IMR-90 (cell line): Measurements from ENCODE around the gene CIB1. TPM values are rescaled to one million over a fixed set of nuclear protein-coding genes. Genes with fewer than 3 reads are reported as not detected.
A peak's percentile ranks its signal among the peaks of the same experiment; 100 is the strongest.

Source experiments
- ATAC-seq: fragments of 200-7000 bp; cut with Tn5 transposase; 2 replicates; pipeline ENCODE4 v1.9.1; 2020; ENCODE audit warnings: low read depth, mild to moderate bottlenecking, moderate library complexity
- BruUV-seq: library from RNA; stranded (reverse); fragments of 400-500 nt; replicated peaks from 2 replicates; lab custom pipeline; 2021; lab: Mats Ljungman, UMichigan
- CTCF ChIA-PET: fragments of 300-600 bp; formaldehyde crosslinking; extraction: SDS; loops from one replicate; lab custom pipeline; 2021; ENCODE audit warnings: antibody characterized with exemption; lab: Yijun Ruan, JAX
- POLR2A ChIA-PET: fragments of 300-600 bp; sonication (Branson Sonifier 250); formaldehyde crosslinking; loops from one replicate; lab custom pipeline; 2022; ENCODE audit warnings: antibody characterized with exemption; ENCODE audit not compliant: unreplicated experiment; lab: Charles Lee
- DNase-seq: peaks from one replicate; pipeline ENCODE4 v3.0.0; 2013
- H2AFZ ChIP-seq: replicated peaks from 2 replicates; pipeline ENCODE3; 2013; ENCODE audit warnings: low read length, mild to moderate bottlenecking; ENCODE audit not compliant: poor library complexity
- H2AK5ac ChIP-seq: 2 replicates; pipeline ENCODE4 v1.6.1; 2013; ENCODE audit warnings: low read depth, low read length, inconsistent platforms
- H2AK9ac ChIP-seq: replicated peaks from 2 replicates; pipeline ENCODE3; 2013; ENCODE audit warnings: mild to moderate bottlenecking, low read depth, low read length, moderate library complexity; ENCODE audit not compliant: poor library complexity
- H2BK120ac ChIP-seq: 2 replicates; pipeline ENCODE4 v1.6.1; 2013; ENCODE audit warnings: low read depth, low read length, inconsistent platforms
- H2BK15ac ChIP-seq: 3 replicates; pipeline ENCODE4 v1.6.1; 2013; ENCODE audit warnings: low read depth, low read length, inconsistent platforms
- H2BK20ac ChIP-seq: 2 replicates; pipeline ENCODE4 v1.6.1; 2013; ENCODE audit warnings: low read depth, mild to moderate bottlenecking, inconsistent platforms, low read length, moderate library complexity
- H2BK5ac ChIP-seq: 2 replicates; pipeline ENCODE4 v1.6.1; 2013; ENCODE audit warnings: mild to moderate bottlenecking, low read depth, low read length, inconsistent platforms; ENCODE audit not compliant: poor library complexity, severe bottlenecking
- H3K14ac ChIP-seq: replicated peaks from 2 replicates; pipeline ENCODE4 v1.6.1; 2013; ENCODE audit warnings: low read depth, low read length, inconsistent platforms
- H3K18ac ChIP-seq: 2 replicates; pipeline ENCODE4 v1.6.1; 2013; ENCODE audit warnings: low read depth, low read length, control low read depth
- H3K23ac ChIP-seq: 2 replicates; pipeline ENCODE4 v1.6.1; 2013; ENCODE audit warnings: low read depth, low read length, inconsistent platforms
- H3K27ac ChIP-seq: 2 replicates; pipeline ENCODE4 v1.5.1; 2013; ENCODE audit warnings: mild to moderate bottlenecking, control low read depth, low read length; ENCODE audit not compliant: insufficient read depth
- H3K27me3 ChIP-seq: 2 replicates; pipeline ENCODE4 v1.6.1; 2013; ENCODE audit warnings: low read length; ENCODE audit not compliant: control insufficient read depth, insufficient read depth
- H3K36me3 ChIP-seq: 2 replicates; pipeline ENCODE4 v1.6.1; 2013; ENCODE audit warnings: low read length, mixed read lengths; ENCODE audit not compliant: control insufficient read depth, insufficient read depth
- H3K4ac ChIP-seq: 2 replicates; pipeline ENCODE4 v1.6.1; 2013; ENCODE audit warnings: low read depth, low read length, inconsistent platforms
- H3K4me1 ChIP-seq: 2 replicates; pipeline ENCODE4 v1.6.1; 2013; ENCODE audit warnings: low read length, mixed read lengths; ENCODE audit not compliant: control insufficient read depth, insufficient read depth
- H3K4me2 ChIP-seq: 2 replicates; pipeline ENCODE4 v1.6.1; 2013; ENCODE audit warnings: low read depth, mild to moderate bottlenecking, control low read depth, low read length, moderate library complexity
- H3K4me3 ChIP-seq: 2 replicates; pipeline ENCODE4 v1.5.1; 2013; ENCODE audit warnings: low read depth, mild to moderate bottlenecking, control low read depth, low read length, moderate library complexity; ENCODE audit not compliant: insufficient read depth
- H3K56ac ChIP-seq: 2 replicates; pipeline ENCODE4 v1.6.1; 2013; ENCODE audit warnings: low read length, inconsistent platforms; ENCODE audit not compliant: insufficient read depth; ENCODE audit errors: extremely low read depth
- H3K79me1 ChIP-seq, 2 experiments: 2 replicates each; pipeline ENCODE4 v1.6.1; 2013; ENCODE audit warnings: low read length in 2 of 2, inconsistent platforms in 1 of 2, low read depth in 1 of 2
- H3K9ac ChIP-seq: 2 replicates; pipeline ENCODE4 v1.6.1; 2013; ENCODE audit warnings: low read depth, low read length, control low read depth
- H3K9me1 ChIP-seq: 2 replicates; pipeline ENCODE4 v1.6.1; 2013; ENCODE audit warnings: low read length, inconsistent platforms; ENCODE audit not compliant: insufficient read depth
- H3K9me3 ChIP-seq: 2 replicates; pipeline ENCODE4 v1.6.1; 2013; ENCODE audit warnings: low read length; ENCODE audit not compliant: control insufficient read depth, insufficient read depth
- H4K20me1 ChIP-seq: 2 replicates; pipeline ENCODE4 v1.6.1; 2013; ENCODE audit warnings: low read length, inconsistent platforms; ENCODE audit not compliant: insufficient read depth
- H4K5ac ChIP-seq: 2 replicates; pipeline ENCODE4 v1.6.1; 2013; ENCODE audit warnings: mild to moderate bottlenecking, low read depth, low read length, control low read depth
- H4K8ac ChIP-seq, 2 experiments: 2 replicates each; pipeline ENCODE4 v1.6.1; 2013; ENCODE audit warnings: low read depth in 2 of 2, low read length in 2 of 2, control low read depth in 1 of 2, inconsistent platforms in 1 of 2
- H4K91ac ChIP-seq: 2 replicates; pipeline ENCODE4 v1.6.1; 2013; ENCODE audit warnings: low read depth, low read length, inconsistent platforms; ENCODE audit not compliant: insufficient read depth
- CEBPB ChIP-seq: IDR thresholded peaks from 2 replicates; pipeline ENCODE4 v1.6.1; 2012; ENCODE audit warnings: low read depth, low read length, improper control_type of control experiment
- CTCF ChIP-seq: conservative IDR thresholded peaks from 2 replicates; pipeline ENCODE4 v1.5.1; 2012; ENCODE audit warnings: mild to moderate bottlenecking, low read depth, low read length, improper control_type of control experiment
- ELK1 ChIP-seq: fragments of 150-350 bp; IDR thresholded peaks from 2 replicates; pipeline ENCODE4 v1.6.1; 2016; ENCODE audit warnings: low read depth, mild to moderate bottlenecking, low read length, moderate library complexity, borderline replicate concordance
- NFE2L2 ChIP-seq: fragments of 150-350 bp; IDR thresholded peaks from 2 replicates; pipeline ENCODE4 v1.6.1; 2016; ENCODE audit warnings: low read depth, mild to moderate bottlenecking, low read length
- RAD21 ChIP-seq: IDR thresholded peaks from 2 replicates; pipeline ENCODE4 v1.6.1; 2012; ENCODE audit warnings: low read length, improper control_type of control experiment
- RCOR1 ChIP-seq: IDR thresholded peaks from 2 replicates; pipeline ENCODE4 v1.6.1; 2012; ENCODE audit warnings: mild to moderate bottlenecking, low read length, improper control_type of control experiment; ENCODE audit not compliant: insufficient replicate concordance
- RFX5 ChIP-seq: IDR thresholded peaks from 2 replicates; pipeline ENCODE4 v1.8.0; 2012; ENCODE audit warnings: low read depth, mild to moderate bottlenecking, low read length, moderate library complexity
- SMC3 ChIP-seq: fragments of 150-350 bp; IDR thresholded peaks from 2 replicates; pipeline ENCODE4 v1.6.1; 2016; ENCODE audit warnings: low read depth, mild to moderate bottlenecking, antibody characterized with exemption, low read length, moderate library complexity
- USF2 ChIP-seq: fragments of 150-350 bp; IDR thresholded peaks from 2 replicates; pipeline ENCODE4 v1.6.1; 2017; ENCODE audit warnings: mild to moderate bottlenecking, antibody characterized with exemption, low read length, low read depth
- WGBS, 2 experiments: methylation state at CpG; one replicate each; pipeline versions ENCODE4 v1.1.5 to v1.1.7; 2013; ENCODE audit warnings: missing lambda C conversion rate in 2 of 2; ENCODE audit not compliant: insufficient read length in 1 of 2; ENCODE audit errors: extremely low coverage in 2 of 2; 5-methylcytosine and 5-hydroxymethylcytosine counted together
- dilution Hi-C: fragments of 300-500 bp; cut with HindIII; formaldehyde crosslinking; loops from one replicate; pipeline ENCODE4 v1.14.3; 2018; ENCODE audit warnings: low sequenced_read_pairs; ENCODE audit not compliant: unreplicated experiment
- in situ Hi-C: fragments of 300-500 bp; cut with MboI; formaldehyde crosslinking; loops from 3 replicates; pipeline ENCODE4 v1.14.3; 2019; ENCODE audit warnings: low sequenced_read_pairs, inconsistent platforms, mixed read lengths
- intact Hi-C: fragments of 100-400 bp; cut with micrococcal nuclease; formaldehyde crosslinking; loops from 2 replicates; pipeline ENCODE4 v1.10.0; 2022
- polyA plus RNA-seq, 3 experiments: library from polyadenylated mRNA; depleted of rRNA; stranded (reverse); fragments of >200 nt; gene quantifications; 2 replicates each; pipeline ENCODE4 v1.2.3, GENCODE V29; 2012; ENCODE audit warnings: low replicate concordance in 1 of 3
- total RNA-seq: library from RNA; depleted of rRNA; stranded (reverse); fragments of >200 nt; gene quantifications from 2 replicates; pipeline ENCODE4 v1.2.3, GENCODE V29; 2012

The CIB1 gene
- total and polyA plus RNA-seq, 2 of the 4 experiments (the other 2 are of a cell fraction), result 31.5 to 94.1 TPM

- H3K27me3 ChIP-seq, result no peaks in the 10 kb centered on the region
Measured at GRCh38 chr15:90232941-90233386, 777 bp downstream of the CIB1 start.

More at GRCh38 chr15:90232941-90233386, 777 bp downstream of the CIB1 start:
- Histone ChIP-seq H2AK5ac (peak overlapping the region; percentile 3; the same call in 1 of the 2 replicates), H2BK20ac (no peak overlapping the region), H3K36me3 (peaks cover 35% of the 10 kb centered on the region), H2BK5ac (no peak overlapping the region), H3K56ac (peak overlapping the region; percentile 13; the same call in 1 of the 2 replicates), H2BK120ac (no peak overlapping the region), H3K18ac (no peak overlapping the region), H3K4me3 (peak overlapping the region; percentile 84), H3K4me1 (peaks cover 4% of the 10 kb centered on the region), H3K9me3 (no peaks in the 10 kb centered on the region), H3K14ac (peak overlapping the region; percentile 78), H4K20me1 (0 out of 2 replicates have a peak, but pooled peaks cover 7% of the 10 kb centered on the region), H3K4me2 (peak overlapping the region; percentile 97), H3K9ac (peak overlapping the region; percentile 76), H2AFZ (peak overlapping the region; percentile 94), H4K8ac (peak overlapping the region in 1 of 2 experiments; percentile 74; a peak in 2 of 4 replicates), H3K9me1 (peaks cover 18% of the 10 kb centered on the region), H3K4ac (peak overlapping the region; percentile 19; the same call in 1 of the 2 replicates), H3K23ac (peak overlapping the region; percentile 44), H3K27ac (peak overlapping the region; percentile 77), H2AK9ac (peak overlapping the region; percentile 86), H2BK15ac (no peak overlapping the region), H3K79me1 (peaks cover 19 to 45% of the 10 kb centered on the region in 2 experiments), H4K91ac (peak overlapping the region; percentile 4; the same call in 1 of the 2 replicates), H4K5ac (no peak overlapping the region)
- ChIA-PET POLR2A (interaction anchor here (0.7 kb wide), 1 partner anchor 80 kb away, joined by 9 read pairs; no protein-coding TSS in a partner anchor), CTCF (interaction anchor here (1.0 to 2.4 kb wide), 2 partner anchors 11 to 83 kb away, joined by 3 to 11 read pairs; no protein-coding TSS in a partner anchor)
- whole genome bisulfite sequencing, 2 experiments, result 42% methylated on average over 2 of the region's 9 CpGs; no CpG with 5 or more reads in 1 of the 2 experiments
- in situ Hi-C loops (no loop called here), intact Hi-C loops (loop anchor here (5.0 kb wide), 1 partner anchor 341 kb away; the partner anchor contains the start of gene AP3S2), dilution Hi-C loops (no loop called here)
- BruUV-seq, result no TSS peak
- DNase-seq, result peak; percentile 17
- no peak for ATAC-seq
- no peak for TF ChIP-seq USF2
- no peak for TF ChIP-seq RCOR1
- no peak for TF ChIP-seq SMC3
- peak; percentile 48 for TF ChIP-seq RAD21
- TF ChIP-seq RFX5, result no peak
- peak; percentile 40 for TF ChIP-seq CTCF
- TF ChIP-seq CEBPB, result no peak
- TF ChIP-seq ELK1, result no peak
- TF ChIP-seq NFE2L2, result no peak
